GM18858 (cell line): ENCODE data around the gene ALDH3A1.

Source experiments
- ATAC-seq: cut with Tn5 transposase; IDR thresholded peaks from one replicate; pipeline ENCODE4 v1.9.1; 2021; ENCODE audit not compliant: unreplicated experiment

ALDH3A1 gene

GRCh38 chr17:19720631-19721426 lies 27.3 kb downstream of the ALDH3A1 start:
- no peak for ATAC-seq

GRCh38 chr17:19720210-19720475 lies 28.0 kb downstream of the ALDH3A1 start:
- ATAC-seq: no peak

GRCh38 chr17:19719355-19720209 lies 28.5 kb downstream of the ALDH3A1 start:
- ATAC-seq: no peak

GRCh38 chr17:19718613-19719354 lies 29.3 kb downstream of the ALDH3A1 start:
- no peak for ATAC-seq

- no peak for ATAC-seq
These were observed 30.0 kb downstream of the ALDH3A1 start for GRCh38 chr17:19718041-19718612.

- ATAC-seq: no peak
These were observed 30.6 kb downstream of the ALDH3A1 start for GRCh38 chr17:19717411-19717908.

GRCh38 chr17:19717031-19717360 lies 31.1 kb downstream of the ALDH3A1 start:
- ATAC-seq: no peak

GRCh38 chr17:19716108-19717030 lies 31.7 kb downstream of the ALDH3A1 start, which contains the start of gene SLC47A2:
Gene SLC47A2, minus strand, starts transcription at chr17:19716584. Its CDS starts 29 bp downstream, at chr17:19716555.
- ATAC-seq: no peak

GRCh38 chr17:19714542-19715411 lies 33.3 kb downstream of the ALDH3A1 start:
- ATAC-seq: no peak

- ATAC-seq: no peak
These were observed 34.2 kb downstream of the ALDH3A1 start for GRCh38 chr17:19713901-19714361.

GRCh38 chr17:19713462-19713861 lies 34.6 kb downstream of the ALDH3A1 start:
- no peak for ATAC-seq

- no peak for ATAC-seq
These were observed 35.6 kb downstream of the ALDH3A1 start for GRCh38 chr17:19712436-19713004.

- ATAC-seq: no peak
These were observed 38.3 kb downstream of the ALDH3A1 start for GRCh38 chr17:19709841-19710240.

GRCh38 chr17:19708431-19709175 lies 39.5 kb downstream of the ALDH3A1 start:
- ATAC-seq: no peak

- no peak for ATAC-seq
These were observed 40.3 kb downstream of the ALDH3A1 start for GRCh38 chr17:19707728-19708221.

- ATAC-seq: no peak
These were observed 41.0 kb downstream of the ALDH3A1 start for GRCh38 chr17:19706791-19707727.
